Testis (tissue), 3 donors: ENCODE measurements around the gene FBN1. TPM values are rescaled to one million over a fixed set of nuclear protein-coding genes. Genes with fewer than 3 reads are reported as not detected.

Experiments used
- DNase-seq: peaks from one replicate; pipeline ENCODE4 v3.0.0-alpha.2; 2019
- H3K27ac ChIP-seq, 2 donors: fragments of 200-600 bp; sonication (generic); one replicate each; pipeline ENCODE4 v1.5.1; 2019
- H3K27me3 ChIP-seq: fragments of 200-600 bp; sonication (generic); one replicate; pipeline ENCODE4 v1.5.1; 2019
- H3K36me3 ChIP-seq: fragments of 200-600 bp; sonication (generic); one replicate; pipeline ENCODE4 v1.5.1; 2017; ENCODE audit warnings: low read depth; ENCODE audit errors: missing control alignments
- H3K4me1 ChIP-seq: fragments of 200-600 bp; sonication (generic); one replicate; pipeline ENCODE4 v1.5.1; 2019
- H3K4me3 ChIP-seq, 2 donors: fragments of 200-600 bp; sonication (generic); one replicate each; pipeline ENCODE4 v1.5.1; 2017 to 2019
- H3K9me3 ChIP-seq: fragments of 200-600 bp; sonication (generic); one replicate; pipeline ENCODE4 v1.5.1; 2017
- POLR2A ChIP-seq: fragments of 450-650 bp; IDR thresholded peaks from one replicate; pipeline ENCODE4 v1.6.1; 2017; ENCODE audit warnings: antibody characterized with exemption, mild to moderate bottlenecking, moderate library complexity
- WGBS, 2 donors: methylation state at CpG; one replicate each; pipeline ENCODE4 v1.1.5; 2018; 5-methylcytosine and 5-hydroxymethylcytosine counted together
- intact Hi-C: fragments of 100-400 bp; cut with DNase I; formaldehyde crosslinking; loops from one replicate; pipeline ENCODE4 v1.15.1; 2023; ENCODE audit warnings: low total_unique reads
- polyA plus RNA-seq: library from polyadenylated mRNA; stranded (reverse); fragments of 350-450 nt; fragmentation: Illumina TruSeq; extraction: RNeasy Lipid Tissue Mini Kit (QIAGEN cat#74804); gene quantifications from one replicate; pipeline ENCODE4 v1.2.3, GENCODE V29; 2014; ENCODE audit warnings: low read depth, low replicate concordance; ENCODE audit not compliant: insufficient read depth
- total RNA-seq, 2 donors: library from RNA; depleted of rRNA; stranded (reverse); fragments of >200 nt; gene quantifications; one replicate each; pipeline ENCODE4 v1.2.3, GENCODE V29; 2016
- TF ChIP-seq, protein P1 (sequence below), 3 experiments: fragments of 450-650 bp in 2 of 3; fragments of 200-600 bp in 1 of 3; sonication (generic) in 1 of 3; IDR thresholded peaks; one replicate each; pipeline ENCODE4 v1.5.1; 2016 to 2019; ENCODE audit warnings: antibody characterized with exemption in 3 of 3, mild to moderate bottlenecking in 2 of 3, moderate library complexity in 1 of 3

Gene FBN1
- total and polyA plus RNA-seq, 3 donors from 2014 or later: 48.5 to 77.1 (median 68.7) TPM

DNA sequence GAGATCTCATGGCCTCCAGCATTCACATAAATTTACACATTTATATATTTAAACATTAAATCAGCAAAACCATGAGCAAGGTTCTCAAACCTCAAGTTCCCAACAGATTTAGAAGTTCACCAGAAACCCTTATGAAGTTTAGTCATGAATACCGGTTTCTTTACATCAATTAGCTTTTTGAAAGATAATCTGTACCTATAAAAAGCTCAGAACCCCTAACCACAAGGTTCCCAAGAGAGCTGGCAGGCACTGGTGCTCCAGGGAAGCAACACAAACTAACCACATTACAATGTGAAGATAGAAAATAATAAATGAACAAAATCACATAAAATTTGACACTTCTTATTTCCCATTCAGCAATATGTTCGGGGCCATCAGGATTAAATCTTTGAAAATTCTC, 150.9 kb downstream of the FBN1 start:
- Histone ChIP-seq H3K4me1 (peaks cover 7% of the 10 kb centered on the region), H3K9me3 (no peaks in the 10 kb centered on the region), H3K27ac (peak overlapping the region in 1 of 2 donors; percentile 65), H3K4me3 (no peak overlapping the region), H3K27me3 (no peaks in the 10 kb centered on the region), H3K36me3 (no peaks in the 10 kb centered on the region)
- 80 to 86% methylated on average over 2 of the region's 2 CpGs for WGBS, 2 donors
- no peak for DNase-seq
- TF ChIP-seq, protein P1, sequence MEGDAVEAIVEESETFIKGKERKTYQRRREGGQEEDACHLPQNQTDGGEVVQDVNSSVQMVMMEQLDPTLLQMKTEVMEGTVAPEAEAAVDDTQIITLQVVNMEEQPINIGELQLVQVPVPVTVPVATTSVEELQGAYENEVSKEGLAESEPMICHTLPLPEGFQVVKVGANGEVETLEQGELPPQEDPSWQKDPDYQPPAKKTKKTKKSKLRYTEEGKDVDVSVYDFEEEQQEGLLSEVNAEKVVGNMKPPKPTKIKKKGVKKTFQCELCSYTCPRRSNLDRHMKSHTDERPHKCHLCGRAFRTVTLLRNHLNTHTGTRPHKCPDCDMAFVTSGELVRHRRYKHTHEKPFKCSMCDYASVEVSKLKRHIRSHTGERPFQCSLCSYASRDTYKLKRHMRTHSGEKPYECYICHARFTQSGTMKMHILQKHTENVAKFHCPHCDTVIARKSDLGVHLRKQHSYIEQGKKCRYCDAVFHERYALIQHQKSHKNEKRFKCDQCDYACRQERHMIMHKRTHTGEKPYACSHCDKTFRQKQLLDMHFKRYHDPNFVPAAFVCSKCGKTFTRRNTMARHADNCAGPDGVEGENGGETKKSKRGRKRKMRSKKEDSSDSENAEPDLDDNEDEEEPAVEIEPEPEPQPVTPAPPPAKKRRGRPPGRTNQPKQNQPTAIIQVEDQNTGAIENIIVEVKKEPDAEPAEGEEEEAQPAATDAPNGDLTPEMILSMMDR (IDR thresholded peaks at IDR 0.05): no peak
- TF ChIP-seq POLR2A: no peak
- intact Hi-C loops: no loop called here

DNA sequence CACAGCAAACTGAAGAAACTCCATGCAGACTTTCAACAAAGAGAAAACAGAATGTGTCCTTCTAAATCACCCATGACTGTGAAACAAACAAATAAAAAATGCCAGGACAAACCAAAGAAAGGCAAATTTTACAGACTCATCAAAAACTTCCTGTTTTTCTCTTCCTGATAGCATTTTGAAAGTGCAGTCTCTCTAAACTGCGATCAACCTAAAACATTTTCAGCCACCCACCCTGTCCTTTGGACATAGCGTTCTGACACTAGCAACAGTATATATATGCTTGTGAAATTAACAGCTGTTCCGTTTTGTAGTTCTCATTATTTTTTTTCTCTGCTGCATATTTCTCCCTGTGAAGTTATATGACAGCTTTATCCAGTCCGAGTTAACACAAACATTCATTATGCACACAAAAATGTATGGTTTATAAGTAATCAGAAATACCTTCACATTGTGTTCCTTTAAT, 151.7 kb downstream of the FBN1 start:
- peaks cover 7% of the 10 kb centered on the region for H3K4me1 ChIP-seq
- no peaks in the 10 kb centered on the region for H3K36me3 ChIP-seq
- 59 to 62% methylated on average over 4 of the region's 4 CpGs for WGBS, 2 donors
- H3K27ac ChIP-seq: peak overlapping the region in 1 of 2 donors; percentile 65
- no peaks in the 10 kb centered on the region for H3K27me3 ChIP-seq
- no peak for DNase-seq
- no peak overlapping the region for H3K4me3 ChIP-seq
- no peaks in the 10 kb centered on the region for H3K9me3 ChIP-seq
- TF ChIP-seq, protein P1 (IDR thresholded peaks at IDR 0.05): no peak
- no peak for TF ChIP-seq POLR2A
- intact Hi-C loops: no loop called here

GRCh38 chr15:48493084-48493762, 152.3 kb downstream of the FBN1 start:
- Histone ChIP-seq H3K4me1 (peaks cover 7% of the 10 kb centered on the region), H3K4me3 (no peak overlapping the region), H3K9me3 (no peaks in the 10 kb centered on the region), H3K27me3 (no peaks in the 10 kb centered on the region), H3K36me3 (no peaks in the 10 kb centered on the region), H3K27ac (peak overlapping the region in 1 of 2 donors; percentile 65)
- WGBS, 2 donors: 55 to 59% methylated on average over 1 of the region's 1 CpG
- intact Hi-C loops: no loop called here
- TF ChIP-seq, protein P1 (IDR thresholded peaks at IDR 0.05): no peak
- TF ChIP-seq POLR2A: no peak
- no peak for DNase-seq

GRCh38 chr15:48486228-48486627, 159.3 kb downstream of the FBN1 start:
- H3K27ac ChIP-seq: no peak overlapping the region
- no peak for DNase-seq
- no peaks in the 10 kb centered on the region for H3K9me3 ChIP-seq
- intact Hi-C loops: no loop called here
- WGBS, 2 donors: 82 to 85% methylated on average over 2 of the region's 2 CpGs
- TF ChIP-seq POLR2A: no peak
- TF ChIP-seq, protein P1 (IDR thresholded peaks at IDR 0.05): no peak
- no peaks in the 10 kb centered on the region for H3K27me3 ChIP-seq
- no peaks in the 10 kb centered on the region for H3K36me3 ChIP-seq
- no peak overlapping the region for H3K4me3 ChIP-seq
- no peaks in the 10 kb centered on the region for H3K4me1 ChIP-seq

GRCh38 chr15:48481802-48482201, 163.7 kb downstream of the FBN1 start:
- H3K9me3 ChIP-seq: no peaks in the 10 kb centered on the region
- WGBS, 2 donors: 70 to 79% methylated on average over 2 of the region's 2 CpGs
- H3K36me3 ChIP-seq: no peaks in the 10 kb centered on the region
- intact Hi-C loops: no loop called here
- TF ChIP-seq, protein P1 (IDR thresholded peaks at IDR 0.05): no peak
- TF ChIP-seq POLR2A: no peak
- no peak overlapping the region for H3K27ac ChIP-seq
- H3K4me1 ChIP-seq: no peaks in the 10 kb centered on the region
- DNase-seq: no peak
- H3K4me3 ChIP-seq: no peak overlapping the region
- H3K27me3 ChIP-seq: no peaks in the 10 kb centered on the region
